HEK293T (cell line): Measurements from ENCODE around the gene NIN.

Source experiments
- CTCF ChIA-PET: fragments of 350-600 bp; formaldehyde crosslinking; extraction: SDS; loops from one replicate; lab custom pipeline; 2021; ENCODE audit warnings: antibody characterized with exemption, inconsistent platforms; lab: Yijun Ruan, JAX
- POLR2A ChIA-PET: fragments of 350-600 bp; formaldehyde crosslinking; extraction: SDS; loops from one replicate; lab custom pipeline; 2020; ENCODE audit warnings: antibody characterized with exemption, inconsistent platforms; lab: Yijun Ruan, JAX
- DNase-seq: peaks from one replicate; pipeline ENCODE4 v3.0.0; 2012; ENCODE audit warnings: mixed read lengths; ENCODE audit errors: extremely low spot score
- ARNT ChIP-seq: fragments of 450-650 bp; IDR thresholded peaks from 2 replicates; pipeline ENCODE4 v1.6.1; 2017; ENCODE audit warnings: mild to moderate bottlenecking
- BHLHE40 ChIP-seq: fragments of 450-650 bp; IDR thresholded peaks from 2 replicates; pipeline ENCODE4 v1.6.1; 2016; ENCODE audit warnings: mild to moderate bottlenecking, moderate library complexity, borderline replicate concordance
- CTBP1 ChIP-seq: fragments of 450-650 bp; IDR thresholded peaks from 2 replicates; pipeline ENCODE4 v1.6.1; 2016; ENCODE audit warnings: borderline replicate concordance
- ELF4 ChIP-seq: fragments of 450-650 bp; IDR thresholded peaks from 2 replicates; pipeline ENCODE4 v1.6.1; 2017; ENCODE audit warnings: antibody characterized with exemption
- FOXA1 ChIP-seq: fragments of 450-650 bp; IDR thresholded peaks from 2 replicates; pipeline ENCODE4 v1.6.1; 2016; ENCODE audit warnings: mild to moderate bottlenecking
- FOXK2 ChIP-seq: fragments of 450-650 bp; IDR thresholded peaks from 2 replicates; pipeline ENCODE4 v1.6.1; 2016; ENCODE audit warnings: mild to moderate bottlenecking
- FOXM1 ChIP-seq: fragments of 450-650 bp; IDR thresholded peaks from 2 replicates; pipeline ENCODE4 v1.6.1; 2017; ENCODE audit warnings: mild to moderate bottlenecking, borderline replicate concordance
- HDGF ChIP-seq: fragments of 450-650 bp; IDR thresholded peaks from 2 replicates; pipeline ENCODE4 v1.6.1; 2017; ENCODE audit warnings: antibody characterized with exemption, borderline replicate concordance
- L3MBTL2 ChIP-seq: fragments of 450-650 bp; conservative IDR thresholded peaks from 2 replicates; pipeline ENCODE4 v1.6.1; 2016; ENCODE audit warnings: mild to moderate bottlenecking
- LEF1 ChIP-seq: fragments of 450-650 bp; IDR thresholded peaks from 2 replicates; pipeline ENCODE4 v1.6.1; 2017; ENCODE audit warnings: mild to moderate bottlenecking, borderline replicate concordance
- NFRKB ChIP-seq: fragments of 450-650 bp; IDR thresholded peaks from 2 replicates; pipeline ENCODE4 v1.6.1; 2016; ENCODE audit warnings: mild to moderate bottlenecking, moderate library complexity
- SP1 ChIP-seq: fragments of 450-650 bp; IDR thresholded peaks from 2 replicates; pipeline ENCODE4 v1.6.1; 2017
- SUZ12 ChIP-seq: fragments of 450-650 bp; IDR thresholded peaks from 2 replicates; pipeline ENCODE4 v1.6.1; 2016; ENCODE audit warnings: mild to moderate bottlenecking
- TARDBP ChIP-seq: fragments of 450-650 bp; IDR thresholded peaks from 2 replicates; pipeline ENCODE4 v1.6.1; 2016
- ZNF384 ChIP-seq: fragments of 450-650 bp; IDR thresholded peaks from 2 replicates; pipeline ENCODE4 v1.6.1; 2016
- TF ChIP-seq, protein P1 (sequence below): fragments of 450-650 bp; IDR thresholded peaks from 2 replicates; pipeline ENCODE4 v1.6.1; 2016

NIN gene

DNA sequence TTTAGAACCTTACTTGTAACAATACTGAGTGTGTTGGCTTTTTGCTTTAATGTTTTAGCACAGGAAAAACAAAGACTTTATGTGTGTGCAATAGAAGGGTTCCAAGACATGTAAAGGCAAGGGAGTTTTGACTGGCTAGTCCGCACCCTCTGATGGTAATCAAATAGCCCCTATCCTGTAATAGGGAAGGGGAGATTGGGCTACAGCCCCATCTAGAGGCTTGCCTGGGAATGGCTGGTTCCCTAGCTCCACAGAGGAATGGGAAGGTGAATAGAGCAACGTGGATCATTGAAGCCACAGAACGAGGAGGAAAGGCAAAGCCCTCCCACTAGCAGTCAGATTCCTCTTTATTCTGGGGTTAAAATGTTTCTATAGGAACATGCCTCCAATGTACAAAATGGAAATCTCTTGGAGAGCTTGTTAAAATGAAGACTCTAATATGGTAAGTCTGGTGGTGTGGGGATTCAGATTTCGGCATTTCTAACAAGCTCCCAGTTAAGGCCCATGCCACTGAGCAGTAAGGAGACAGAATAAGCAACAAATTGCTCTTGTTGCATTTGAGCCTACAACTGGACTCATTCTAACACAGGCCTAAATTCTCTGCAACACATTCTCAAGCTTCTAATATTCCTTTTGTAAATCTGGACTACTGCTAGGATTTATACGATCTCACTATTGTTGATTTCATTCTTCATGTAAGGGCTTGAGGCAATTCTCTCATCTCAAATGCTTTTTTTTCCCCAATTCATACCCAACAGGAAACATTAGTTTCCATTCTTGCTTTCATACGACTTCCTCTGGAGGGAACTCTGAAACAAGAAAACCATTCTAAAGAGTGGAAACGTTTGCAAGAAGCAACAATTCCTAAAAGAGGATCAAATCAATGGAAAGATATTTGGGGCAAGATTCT lies 57.1 kb downstream of the NIN start:
- POLR2A ChIA-PET, result interaction anchor here (1.1 to 1.4 kb wide), 2 partner anchors 106 to 173 kb away, joined by 3 to 6 read pairs; partner anchors contain the start of gene SAV1
- peak; percentile 71 for DNase-seq
- TF ChIP-seq CTBP1, result no peak
- TF ChIP-seq SP1, result no peak
- TF ChIP-seq HDGF, result no peak
- TF ChIP-seq FOXA1, result no peak
- TF ChIP-seq FOXK2, result no peak
- no peak for TF ChIP-seq ELF4
- TF ChIP-seq SUZ12, result no peak
- TF ChIP-seq L3MBTL2, result no peak
- TF ChIP-seq FOXM1, result no peak
- TF ChIP-seq NFRKB, result no peak
- TF ChIP-seq LEF1, result no peak
- TF ChIP-seq ARNT, result no peak
- no peak for TF ChIP-seq TARDBP
- TF ChIP-seq, protein P1, sequence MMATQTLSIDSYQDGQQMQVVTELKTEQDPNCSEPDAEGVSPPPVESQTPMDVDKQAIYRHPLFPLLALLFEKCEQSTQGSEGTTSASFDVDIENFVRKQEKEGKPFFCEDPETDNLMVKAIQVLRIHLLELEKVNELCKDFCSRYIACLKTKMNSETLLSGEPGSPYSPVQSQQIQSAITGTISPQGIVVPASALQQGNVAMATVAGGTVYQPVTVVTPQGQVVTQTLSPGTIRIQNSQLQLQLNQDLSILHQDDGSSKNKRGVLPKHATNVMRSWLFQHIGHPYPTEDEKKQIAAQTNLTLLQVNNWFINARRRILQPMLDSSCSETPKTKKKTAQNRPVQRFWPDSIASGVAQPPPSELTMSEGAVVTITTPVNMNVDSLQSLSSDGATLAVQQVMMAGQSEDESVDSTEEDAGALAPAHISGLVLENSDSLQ, result no peak
- no peak for TF ChIP-seq ZNF384
- no peak for TF ChIP-seq BHLHE40
- CTCF ChIA-PET, result interaction anchor here (0.5 to 4.1 kb wide), 19 partner anchors 9 to 454 kb away, joined by 3 to 19 read pairs (median 4); no protein-coding TSS in a partner anchor

DNA sequence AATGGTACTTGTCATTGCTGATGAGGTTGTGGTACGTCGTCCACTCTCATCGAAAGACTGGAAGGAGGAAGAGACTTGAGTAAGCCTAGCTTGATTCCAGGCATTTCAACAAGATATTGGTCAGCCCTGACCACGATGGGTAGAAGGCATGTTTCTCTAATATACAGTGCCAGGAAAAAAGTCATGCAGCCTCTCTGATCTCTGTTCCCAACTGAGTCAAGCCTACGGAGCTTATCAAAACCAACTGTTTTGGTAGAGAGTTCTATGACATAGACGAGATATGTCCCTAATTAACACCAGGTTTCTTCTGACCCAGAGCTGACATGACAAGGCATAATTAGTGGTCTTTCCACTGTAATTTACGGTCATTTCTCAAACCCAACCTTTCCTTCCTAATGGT lies 58.5 kb downstream of the NIN start:
- CTCF ChIA-PET, result interaction anchor here (0.8 kb wide), 1 partner anchor 9 kb away, joined by 8 read pairs; no protein-coding TSS in a partner anchor
- POLR2A ChIA-PET, result no interaction called here
- no peak for TF ChIP-seq L3MBTL2
- TF ChIP-seq CTBP1, result no peak
- DNase-seq, result no peak

DNA sequence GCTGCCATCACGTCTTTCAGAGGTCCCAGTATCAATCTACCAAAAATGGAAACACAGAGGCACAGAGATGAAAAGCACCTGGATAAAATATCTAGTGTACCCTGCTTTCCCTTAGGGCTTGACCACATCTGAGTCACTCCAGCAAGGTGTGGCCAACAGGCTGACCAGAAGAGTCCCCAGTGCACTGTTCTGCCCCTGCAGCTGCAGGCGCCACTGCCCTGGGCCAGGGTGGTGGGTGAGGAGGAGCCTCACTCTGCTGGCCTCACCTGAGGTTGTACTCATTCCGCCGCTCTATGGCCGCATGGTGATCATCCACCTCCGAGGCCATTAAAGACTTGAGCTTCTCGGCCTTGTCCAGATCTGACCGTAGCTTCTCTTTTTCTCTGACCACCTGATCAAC lies 60.4 kb downstream of the NIN start:
- DNase-seq, result no peak
- TF ChIP-seq CTBP1 (no peak), LEF1 (no peak), ARNT (no peak), SUZ12 (no peak), HDGF (no peak), FOXA1 (no peak), TARDBP (no peak), FOXK2 (no peak), SP1 (no peak), L3MBTL2 (no peak), ZNF384 (no peak), BHLHE40 (no peak)
- TF ChIP-seq, protein P1, result no peak
- POLR2A ChIA-PET, result interaction anchor here (0.6 kb wide), 2 partner anchors 59 to 154 kb away, joined by 3 read pairs; no protein-coding TSS in a partner anchor
- CTCF ChIA-PET, result no interaction called here

DNA sequence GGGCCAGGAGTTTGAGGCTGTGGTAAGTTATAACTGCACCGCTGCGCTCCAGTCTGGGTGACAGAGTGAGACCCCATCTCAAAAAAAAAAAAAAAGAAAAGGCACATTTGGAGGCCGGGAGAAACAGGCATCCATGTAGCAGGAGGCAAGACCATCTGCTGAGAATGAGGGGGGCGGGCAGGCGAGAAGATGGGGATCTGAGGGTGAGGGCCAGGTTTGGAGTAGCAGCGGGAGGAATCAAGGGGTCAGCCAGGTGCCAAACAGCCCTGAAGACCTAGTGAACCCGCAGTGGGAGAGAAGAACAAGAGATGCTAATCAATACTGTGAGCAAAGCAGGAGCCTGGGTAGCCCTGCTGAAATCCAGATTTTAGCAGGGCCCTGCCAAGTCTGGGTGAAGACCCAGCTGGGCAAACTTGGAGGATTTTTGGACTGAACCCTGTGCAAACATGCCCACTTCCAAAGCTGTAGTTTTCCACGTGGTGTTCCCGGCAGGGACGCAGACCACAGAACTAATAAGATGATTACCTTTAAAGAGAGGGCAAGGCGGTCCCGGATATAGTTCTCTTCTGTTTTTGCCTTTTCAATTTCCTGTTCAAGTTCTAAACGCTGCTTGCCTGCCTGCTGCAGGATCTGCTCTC lies 61.0 kb downstream of the NIN start:
- ChIA-PET POLR2A (interaction anchor here (0.6 kb wide), 1 partner anchor 60 kb away, joined by 3 read pairs; no protein-coding TSS in a partner anchor), CTCF (no interaction called here)
- TF ChIP-seq CTBP1 (no peak), SUZ12 (no peak), SP1 (no peak), FOXA1 (no peak), FOXK2 (no peak), NFRKB (no peak), ELF4 (no peak), LEF1 (no peak), ZNF384 (no peak), L3MBTL2 (no peak), BHLHE40 (no peak), TARDBP (no peak), FOXM1 (no peak), HDGF (no peak), ARNT (no peak)
- TF ChIP-seq, protein P1, result no peak
- DNase-seq, result no peak

DNA sequence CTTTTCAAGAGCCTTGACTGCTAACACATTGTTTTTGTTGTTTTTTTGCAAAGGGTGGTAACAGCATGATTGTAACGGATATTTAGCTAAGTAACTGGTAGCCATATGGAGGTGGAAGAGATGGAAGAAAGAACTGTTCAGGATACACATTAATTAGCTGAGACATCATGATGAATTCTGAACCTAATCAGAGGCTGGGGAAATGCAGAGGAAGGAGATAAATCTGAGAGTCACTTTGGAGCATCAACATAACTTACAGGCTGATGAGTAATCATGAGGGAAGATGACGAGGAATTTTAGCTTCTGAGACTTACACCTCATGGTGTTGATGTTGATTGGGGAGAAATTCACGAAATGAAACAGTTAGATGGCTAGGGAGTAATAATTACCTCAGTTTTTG lies 62.3 kb downstream of the NIN start:
- ChIA-PET POLR2A (no interaction called here), CTCF (interaction anchor here (1.0 kb wide), 1 partner anchor 9 kb away, joined by 3 read pairs; no protein-coding TSS in a partner anchor)
- no peak for TF ChIP-seq SP1
- no peak for TF ChIP-seq L3MBTL2
- no peak for TF ChIP-seq ELF4
- no peak for TF ChIP-seq ZNF384
- TF ChIP-seq FOXA1, result no peak
- DNase-seq, result no peak
